NCI-H2196 (cell line): Measurements from ENCODE around the gene OR14C36.
"Not testable (repeated sequence)": the region's sequence is repeated elsewhere in the genome, so short reads cannot be mapped to it uniquely, and the experiment has no call there.

Source experiments
- DNase-seq: peaks from one replicate; lab custom pipeline; 2025; ENCODE audit not compliant: unreplicated experiment; lab: John Stamatoyannopoulos, UW

The OR14C36 gene, protein sequence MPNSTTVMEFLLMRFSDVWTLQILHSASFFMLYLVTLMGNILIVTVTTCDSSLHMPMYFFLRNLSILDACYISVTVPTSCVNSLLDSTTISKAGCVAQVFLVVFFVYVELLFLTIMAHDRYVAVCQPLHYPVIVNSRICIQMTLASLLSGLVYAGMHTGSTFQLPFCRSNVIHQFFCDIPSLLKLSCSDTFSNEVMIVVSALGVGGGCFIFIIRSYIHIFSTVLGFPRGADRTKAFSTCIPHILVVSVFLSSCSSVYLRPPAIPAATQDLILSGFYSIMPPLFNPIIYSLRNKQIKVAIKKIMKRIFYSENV

DNA sequence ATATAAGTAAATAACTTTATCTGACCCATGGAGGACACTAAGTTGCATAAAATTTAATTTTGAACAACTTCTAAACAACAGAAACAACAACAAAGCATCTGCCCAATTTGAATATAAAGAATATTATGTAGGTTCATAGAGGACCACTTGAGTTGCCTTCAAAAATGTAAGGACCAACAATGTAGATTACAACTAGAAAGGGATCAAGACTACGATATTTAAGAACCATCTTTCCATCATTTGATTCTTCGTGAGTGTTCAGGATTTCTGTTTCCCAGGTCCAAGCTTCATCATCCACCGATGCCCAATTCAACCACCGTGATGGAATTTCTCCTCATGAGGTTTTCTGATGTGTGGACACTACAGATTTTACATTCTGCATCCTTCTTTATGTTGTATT is at the start of gene OR14C36:
Gene OR14C36, plus strand, starts transcription at position 301 of the 400 bp plus-strand sequence. Its CDS starts 0 bp downstream, at position 301.
- DNase-seq: no peak

DNA sequence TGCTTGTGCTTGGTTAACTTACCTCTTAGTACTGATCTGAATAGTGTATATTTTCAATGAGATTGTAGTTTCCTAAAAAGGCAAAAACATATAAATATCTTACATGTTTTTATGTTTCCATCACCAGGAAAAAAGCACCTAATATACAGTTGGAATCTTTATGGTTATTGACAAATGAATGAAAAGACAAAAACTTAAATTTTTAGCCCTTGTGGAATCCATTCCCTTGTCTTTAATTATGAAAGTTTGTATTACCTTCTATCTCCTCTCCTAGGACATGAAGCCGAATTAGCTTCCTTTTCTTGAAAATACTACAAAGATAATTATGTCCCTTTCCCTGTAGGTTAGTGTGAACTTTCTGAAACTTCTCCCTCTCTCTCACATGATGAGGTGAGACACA is 45.3 kb upstream of the OR14C36 start, which contains the start of gene OR2T12:
Gene OR2T12, minus strand, starts transcription at position 101 of the 400 bp plus-strand sequence. CDS start 7,846 bp downstream, outside the sequence.
- DNase-seq: no peak

DNA sequence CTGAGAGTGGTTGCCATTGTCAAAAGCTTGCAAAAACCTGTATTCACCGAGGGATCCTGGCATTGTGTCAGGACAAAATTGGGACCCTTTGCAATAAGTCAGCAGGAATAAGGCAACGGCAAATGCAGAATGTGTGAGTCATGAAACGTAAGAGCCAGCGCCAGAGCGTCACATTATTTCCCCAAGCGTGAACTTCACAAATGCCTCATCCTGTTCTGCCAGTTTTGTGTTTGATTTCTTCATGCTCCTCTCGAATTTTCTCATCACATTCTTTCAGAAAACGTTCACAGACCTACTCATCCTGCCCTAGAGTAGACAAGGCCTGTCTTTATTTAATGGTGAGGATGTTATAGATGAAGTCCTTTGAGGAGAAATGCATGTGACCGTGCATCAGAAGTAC is 42.9 kb upstream of the OR14C36 start:
- not testable (repeated sequence) for DNase-seq

DNA sequence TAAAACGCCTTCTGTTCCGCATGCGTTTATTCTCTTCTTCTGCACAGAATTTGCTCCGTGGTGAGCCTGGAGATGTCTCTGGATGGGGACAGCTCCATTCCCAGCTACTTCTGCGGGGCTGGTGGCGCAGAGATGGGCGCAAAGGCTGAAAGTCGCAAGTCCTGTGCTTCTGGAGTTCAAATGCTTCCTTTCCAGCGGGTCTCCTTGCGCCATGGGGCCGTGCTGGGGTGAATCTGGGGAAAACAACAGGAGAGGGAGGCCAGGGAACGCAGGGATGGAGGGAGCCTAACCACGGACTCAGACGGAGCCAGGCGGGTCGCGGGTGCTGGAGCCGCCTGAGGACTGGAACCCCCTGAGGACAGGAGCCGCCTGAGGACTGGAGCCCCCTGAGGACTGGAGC is 42.5 kb upstream of the OR14C36 start:
- DNase-seq: no peak

DNA sequence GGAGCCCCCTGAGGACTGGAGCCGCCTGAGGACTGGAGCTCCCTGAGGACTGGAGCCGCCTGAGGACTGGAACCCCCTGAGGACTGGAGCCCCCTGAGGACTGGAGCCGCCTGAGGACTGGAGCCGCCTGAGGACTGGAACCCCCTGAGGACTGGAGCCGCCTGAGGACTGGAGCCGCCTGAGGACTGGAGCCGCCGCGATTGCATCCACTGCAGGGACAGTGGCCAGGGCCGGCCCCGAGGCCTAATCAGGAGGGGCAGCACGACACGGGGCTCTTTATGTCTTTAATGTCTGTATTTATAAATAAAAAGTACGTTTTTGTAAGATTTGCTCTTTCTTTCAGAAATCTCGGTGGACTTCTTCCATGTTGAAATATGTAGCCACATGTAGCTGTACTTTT is 41.8 kb upstream of the OR14C36 start:
- not testable (repeated sequence) for DNase-seq

DNA sequence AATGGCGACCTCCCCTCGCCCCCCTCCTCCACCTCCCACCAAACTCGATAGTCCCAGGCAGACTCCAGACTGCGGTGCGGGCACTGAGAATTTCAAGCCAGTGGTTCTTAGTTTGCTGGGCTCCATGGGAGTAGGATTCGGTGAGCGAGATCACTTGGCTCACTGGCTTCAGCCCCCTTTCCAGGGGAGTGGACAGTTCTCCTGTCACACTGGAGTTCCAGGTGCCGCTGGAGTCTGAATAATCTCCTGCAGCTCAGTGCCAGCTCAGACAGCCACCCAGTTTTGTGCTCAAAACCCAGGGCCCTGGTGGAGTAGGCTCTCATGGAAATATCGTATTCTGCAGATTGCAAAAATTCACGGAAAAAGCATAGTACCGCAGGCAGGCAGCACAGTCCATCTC is 31.8 kb upstream of the OR14C36 start:
- no peak for DNase-seq

DNA sequence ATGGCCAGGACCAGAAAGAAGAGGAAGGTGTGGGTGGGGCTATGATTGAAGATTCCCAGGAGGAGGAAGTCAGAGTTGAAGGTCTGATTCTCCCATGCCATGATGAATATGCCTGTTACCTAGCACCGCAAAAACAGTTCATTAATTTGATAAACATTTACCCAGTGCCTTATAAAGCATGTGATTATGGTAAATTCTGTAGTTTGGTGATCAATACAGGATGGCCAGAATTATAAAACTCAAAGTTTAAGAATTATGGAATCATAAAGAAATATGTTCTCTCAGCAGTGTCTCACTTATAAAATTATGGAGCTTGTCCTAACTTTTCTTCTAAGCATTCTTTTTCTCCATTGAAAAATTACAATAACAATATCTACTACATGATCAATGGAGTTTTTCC is 24.1 kb upstream of the OR14C36 start, which contains the start of gene OR2M7:
Gene OR2M7, minus strand, starts transcription at position 101 of the 400 bp plus-strand sequence. Its CDS starts 0 bp downstream, at position 101.
- no peak for DNase-seq

DNA sequence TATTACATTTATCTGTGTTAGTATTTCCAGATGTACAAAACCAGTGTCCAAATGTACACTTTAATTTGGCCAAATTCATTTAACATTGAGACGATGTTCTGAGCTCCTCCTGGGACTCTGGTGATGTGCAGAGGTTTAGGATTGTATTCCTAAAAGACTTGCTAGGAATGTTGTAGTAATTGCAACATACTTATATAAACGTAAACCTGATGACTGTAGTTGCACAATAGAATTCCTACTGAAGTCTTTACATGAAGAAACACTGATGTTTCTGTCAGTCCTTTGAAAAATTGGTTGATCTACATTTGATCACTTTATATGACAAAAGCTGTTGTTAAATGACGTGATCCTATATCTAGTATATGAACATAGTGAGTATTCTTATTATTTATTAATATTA is 5.1 kb upstream of the OR14C36 start:
- DNase-seq: no peak

DNA sequence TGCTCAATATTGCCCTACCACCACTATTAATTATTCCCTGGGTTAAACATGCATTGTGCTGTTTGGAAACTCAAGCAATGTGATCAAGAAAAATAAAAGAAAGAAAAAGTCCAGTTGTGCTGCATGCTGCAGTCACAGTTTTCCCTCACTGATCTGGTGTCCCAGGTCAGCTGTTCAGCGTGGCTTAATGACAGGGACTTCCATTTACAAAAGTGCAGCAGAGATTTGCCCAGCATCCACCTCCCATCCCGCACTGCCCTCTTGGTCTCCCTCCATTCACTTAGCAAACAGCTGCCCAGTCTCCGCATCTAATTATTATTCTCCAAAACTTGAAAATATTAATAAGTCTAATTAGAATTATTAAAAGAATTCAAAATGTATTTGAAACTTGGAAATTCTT is 10.8 kb downstream of the OR14C36 start:
- no peak for DNase-seq

DNA sequence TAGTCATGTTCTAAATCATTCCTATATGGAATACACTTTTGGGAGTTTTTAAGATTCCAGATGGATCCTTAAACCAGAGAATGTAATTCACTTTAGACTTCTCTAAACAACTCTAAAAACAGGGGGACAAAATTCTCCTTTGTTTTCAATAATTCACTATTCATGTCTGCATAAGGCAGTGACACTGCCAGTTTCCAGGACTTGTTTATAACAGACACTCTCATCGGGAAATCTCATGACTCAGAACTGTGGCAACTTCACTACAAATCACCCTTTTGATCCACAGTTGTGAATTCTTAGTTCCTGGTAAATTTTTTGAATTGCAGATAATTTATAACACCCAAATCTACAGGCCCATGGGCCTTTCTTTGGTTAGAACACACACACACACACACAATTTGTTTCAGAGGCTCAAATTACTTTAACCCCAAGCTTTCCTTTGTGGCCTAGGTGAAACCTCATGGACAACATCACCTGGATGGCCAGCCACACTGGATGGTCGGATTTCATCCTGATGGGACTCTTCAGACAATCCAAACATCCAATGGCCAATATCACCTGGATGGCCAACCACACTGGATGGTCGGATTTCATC is 12.6 kb downstream of the OR14C36 start, which contains the start of gene OR2T4:
Gene OR2T4, plus strand, starts transcription at position 545 of the 595 bp plus-strand sequence. Its CDS starts 0 bp downstream, at position 545.
- DNase-seq: no peak

DNA sequence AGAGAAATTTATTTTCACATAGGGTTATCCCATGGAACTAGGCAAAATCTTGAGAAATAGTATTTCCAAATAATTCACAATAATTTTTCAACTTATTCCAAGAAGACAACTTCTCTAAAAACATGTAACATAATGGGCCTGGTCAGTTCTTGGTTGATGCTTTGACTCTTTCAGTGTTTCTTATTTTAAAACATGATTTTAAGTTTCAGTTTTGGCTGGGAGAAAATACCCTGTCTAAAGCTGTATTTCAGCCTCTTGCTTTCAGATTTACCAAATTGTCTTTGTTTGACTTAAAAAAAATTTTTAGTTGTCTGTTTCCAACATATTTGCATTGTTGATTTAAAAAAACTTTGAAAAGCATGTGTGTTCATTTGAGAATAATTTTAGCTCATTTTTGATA is 18.0 kb downstream of the OR14C36 start:
- no peak for DNase-seq

DNA sequence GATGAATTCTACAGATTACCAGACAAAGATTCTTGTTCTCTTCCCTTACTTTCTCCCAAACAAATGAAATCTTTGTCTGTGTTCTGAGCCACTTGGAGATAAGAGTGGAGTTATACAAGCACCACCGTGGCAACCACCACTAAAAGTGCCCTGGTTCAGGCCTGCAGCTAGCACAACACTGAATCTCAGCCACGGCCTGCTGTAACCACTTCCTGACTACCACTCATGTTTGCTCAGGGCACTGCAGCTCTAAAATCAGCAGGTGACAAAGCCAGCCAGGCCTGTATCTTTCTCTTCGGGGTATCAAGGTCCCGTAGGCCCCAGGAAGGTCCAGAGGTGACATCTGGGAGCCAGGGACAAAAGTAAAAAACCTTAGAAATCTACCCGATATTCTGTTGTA is 23.8 kb downstream of the OR14C36 start:
- no peak for DNase-seq

DNA sequence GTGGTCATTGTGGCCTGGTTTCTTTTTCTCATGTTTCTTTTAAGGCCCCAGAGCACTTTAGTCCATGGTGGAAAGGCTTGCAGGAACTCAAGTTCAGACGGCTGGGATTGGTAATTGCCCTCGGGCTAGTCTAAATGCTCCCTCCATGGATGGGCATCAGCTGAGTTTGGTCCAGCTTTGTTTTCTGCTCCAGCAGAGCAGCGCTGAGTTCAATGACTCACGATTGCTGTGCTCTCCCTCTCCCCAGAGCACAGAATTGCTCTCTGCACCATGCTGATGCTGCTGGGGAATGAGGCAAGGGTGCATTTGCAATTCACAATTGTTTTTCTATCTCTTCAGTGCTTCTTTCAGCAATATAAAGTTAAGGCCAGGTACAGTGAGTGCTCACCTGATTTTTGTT is 25.2 kb downstream of the OR14C36 start:
- no peak for DNase-seq

DNA sequence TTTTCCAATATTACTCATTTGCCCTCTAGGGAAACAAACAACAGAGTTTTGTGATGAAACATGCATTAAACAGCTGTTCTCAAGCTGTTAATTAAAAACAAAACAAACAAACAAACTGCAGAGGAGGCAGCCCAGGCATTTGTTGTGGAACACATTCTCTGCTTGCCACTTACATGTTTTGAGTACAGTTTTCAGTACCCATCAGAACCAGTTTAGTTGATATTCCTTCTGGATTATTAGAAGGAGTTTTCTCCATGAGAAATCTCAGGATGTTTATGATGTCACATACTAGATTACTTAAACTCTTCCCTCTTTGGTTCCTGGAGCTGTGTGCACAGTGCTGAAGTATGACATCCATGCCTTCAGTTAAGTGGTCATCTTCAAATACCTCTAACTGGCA is 26.9 kb downstream of the OR14C36 start, which contains the start of gene OR2T6:
Gene OR2T6, plus strand, starts transcription at position 301 of the 400 bp plus-strand sequence. CDS start 11,863 bp downstream, outside the sequence.
- DNase-seq: no peak

DNA sequence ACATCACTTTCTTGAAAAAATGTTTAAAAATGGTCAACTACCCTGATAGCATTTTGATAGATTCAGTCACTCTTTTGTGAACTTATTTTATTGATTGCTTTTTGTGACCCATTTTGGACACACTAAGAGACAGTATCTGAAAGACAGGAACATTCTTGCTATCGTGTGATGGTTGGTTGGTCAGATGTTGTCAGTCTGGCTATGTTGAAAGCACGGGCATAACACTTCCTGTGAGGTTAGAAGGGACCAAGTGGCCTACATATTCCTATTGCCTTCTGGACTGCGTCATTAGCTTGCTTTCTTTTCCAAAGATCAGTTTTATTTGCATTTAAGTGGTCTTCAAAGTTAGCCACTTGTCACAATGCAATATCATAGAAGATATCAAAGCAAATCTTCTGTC is 28.3 kb downstream of the OR14C36 start:
- no peak for DNase-seq

DNA sequence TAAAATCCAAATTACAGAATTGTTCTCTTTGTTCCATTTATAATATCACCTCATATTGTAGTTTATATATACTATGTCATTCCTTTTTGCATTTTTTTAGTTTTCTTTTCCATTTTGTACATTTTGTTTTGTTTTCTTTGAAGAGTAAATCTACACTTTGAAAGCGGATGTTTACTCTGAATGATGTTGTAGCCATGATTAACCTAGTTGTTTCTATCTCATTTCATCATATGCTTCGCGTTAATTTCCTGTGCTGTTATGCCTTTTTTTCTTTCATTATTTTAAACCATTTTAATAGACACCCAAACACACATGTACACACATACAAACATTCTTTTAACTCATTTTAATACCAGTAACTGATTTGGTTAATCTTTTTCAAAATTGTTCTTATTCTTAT is 32.3 kb downstream of the OR14C36 start:
- DNase-seq: no peak

DNA sequence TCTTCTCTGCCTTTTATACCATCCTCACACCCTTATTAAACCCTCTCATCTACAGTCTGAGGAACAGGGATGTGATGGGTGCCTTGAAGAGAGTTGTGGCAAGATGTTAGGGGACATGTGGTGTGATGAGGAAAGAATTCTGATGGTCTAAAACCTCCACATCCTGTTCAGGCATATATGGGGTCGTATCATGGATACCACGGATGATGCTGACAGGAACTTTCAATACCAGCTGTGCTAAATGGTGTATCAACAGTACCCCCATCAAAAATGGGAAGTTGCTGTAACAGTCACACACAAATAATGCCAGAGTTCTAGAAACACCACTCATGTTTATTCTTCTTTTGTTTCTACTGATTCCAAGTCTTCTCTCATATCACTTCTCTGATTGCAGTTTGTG is 39.9 kb downstream of the OR14C36 start:
- DNase-seq: no peak

DNA sequence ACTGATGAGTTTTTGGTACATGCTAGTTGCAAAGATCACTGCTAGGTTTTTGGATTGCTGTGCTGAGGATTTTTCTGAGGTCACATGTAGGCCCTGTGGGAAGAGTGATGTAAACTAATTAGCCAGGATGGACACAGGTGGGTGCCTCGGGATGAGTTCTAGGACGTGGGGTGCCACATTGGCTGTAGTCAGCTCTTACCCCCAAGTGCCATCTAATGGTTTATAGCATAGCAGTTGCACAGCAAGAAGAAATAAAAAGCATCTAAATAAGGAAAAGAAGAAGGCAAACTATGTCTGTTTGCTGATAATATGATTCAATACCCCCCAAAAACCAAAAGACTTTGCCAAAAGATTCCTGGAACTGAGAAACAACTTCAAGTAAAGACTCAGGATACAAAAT is 44.5 kb downstream of the OR14C36 start:
- DNase-seq: no peak
